WTC11 (cell line): ENCODE measurements around the gene PICK1.
"Not testable (repeated sequence)": the region's sequence is repeated elsewhere in the genome, so short reads cannot be mapped to it uniquely, and the experiment has no call there.

Experiments used
- ATF6 ChIP-seq: sonication (generic); formaldehyde crosslinking; IDR thresholded peaks from 2 replicates; pipeline ENCODE4 v1.8.1; 2023; ENCODE audit warnings: mild to moderate bottlenecking, missing genetic modification reagents
- ELF4 ChIP-seq: sonication (generic); formaldehyde crosslinking; IDR thresholded peaks from 2 replicates; pipeline ENCODE4 v1.8.1; 2022; ENCODE audit warnings: low read depth, mild to moderate bottlenecking, moderate library complexity, missing genetic modification reagents
- FOXP1 ChIP-seq: sonication (generic); formaldehyde crosslinking; IDR thresholded peaks from 2 replicates; pipeline ENCODE4 v1.8.0; 2022; ENCODE audit warnings: missing genetic modification reagents, mild to moderate bottlenecking, moderate library complexity, borderline replicate concordance
- NFYB ChIP-seq: sonication (generic); formaldehyde crosslinking; conservative IDR thresholded peaks from 2 replicates; pipeline ENCODE4 v1.8.0; 2022; ENCODE audit warnings: low read depth, missing genetic modification reagents
- NR2C2 ChIP-seq: sonication (generic); formaldehyde crosslinking; IDR thresholded peaks from 2 replicates; pipeline ENCODE4 v1.8.0; 2022; ENCODE audit warnings: mild to moderate bottlenecking, missing genetic modification reagents
- PREB ChIP-seq: sonication (generic); formaldehyde crosslinking; IDR thresholded peaks from 2 replicates; pipeline ENCODE4 v1.8.1; 2022; ENCODE audit warnings: mild to moderate bottlenecking, missing genetic modification reagents, moderate library complexity, borderline replicate concordance
- TCF7 ChIP-seq: sonication (generic); formaldehyde crosslinking; IDR thresholded peaks from 2 replicates; pipeline ENCODE4 v1.8.0; 2022; ENCODE audit warnings: mild to moderate bottlenecking, low read depth, missing genetic modification reagents, moderate library complexity
- TEAD1 ChIP-seq: sonication (generic); formaldehyde crosslinking; IDR thresholded peaks from 2 replicates; pipeline ENCODE4 v1.8.0; 2022; ENCODE audit warnings: mild to moderate bottlenecking, missing genetic modification reagents
- ZNF396 ChIP-seq: fragments of 250-450 bp; sonication (Bioruptor Pico); IDR thresholded peaks from 2 replicates; pipeline ENCODE4 v1.8.0; 2021; ENCODE audit warnings: mild to moderate bottlenecking, moderate library complexity, borderline replicate concordance
- TF ChIP-seq, protein P1 (sequence below): fragments of 200-600 bp; IDR thresholded peaks from 2 replicates; pipeline ENCODE4 v1.8.0; 2022; ENCODE audit warnings: antibody characterized with exemption
- TF ChIP-seq, protein P2 (sequence below): sonication (generic); formaldehyde crosslinking; conservative IDR thresholded peaks from 2 replicates; pipeline ENCODE4 v1.8.1; 2022; ENCODE audit warnings: mild to moderate bottlenecking, missing genetic modification reagents

- TF ChIP-seq, protein P1, sequence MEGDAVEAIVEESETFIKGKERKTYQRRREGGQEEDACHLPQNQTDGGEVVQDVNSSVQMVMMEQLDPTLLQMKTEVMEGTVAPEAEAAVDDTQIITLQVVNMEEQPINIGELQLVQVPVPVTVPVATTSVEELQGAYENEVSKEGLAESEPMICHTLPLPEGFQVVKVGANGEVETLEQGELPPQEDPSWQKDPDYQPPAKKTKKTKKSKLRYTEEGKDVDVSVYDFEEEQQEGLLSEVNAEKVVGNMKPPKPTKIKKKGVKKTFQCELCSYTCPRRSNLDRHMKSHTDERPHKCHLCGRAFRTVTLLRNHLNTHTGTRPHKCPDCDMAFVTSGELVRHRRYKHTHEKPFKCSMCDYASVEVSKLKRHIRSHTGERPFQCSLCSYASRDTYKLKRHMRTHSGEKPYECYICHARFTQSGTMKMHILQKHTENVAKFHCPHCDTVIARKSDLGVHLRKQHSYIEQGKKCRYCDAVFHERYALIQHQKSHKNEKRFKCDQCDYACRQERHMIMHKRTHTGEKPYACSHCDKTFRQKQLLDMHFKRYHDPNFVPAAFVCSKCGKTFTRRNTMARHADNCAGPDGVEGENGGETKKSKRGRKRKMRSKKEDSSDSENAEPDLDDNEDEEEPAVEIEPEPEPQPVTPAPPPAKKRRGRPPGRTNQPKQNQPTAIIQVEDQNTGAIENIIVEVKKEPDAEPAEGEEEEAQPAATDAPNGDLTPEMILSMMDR, result not testable (repeated sequence)
- TF ChIP-seq ZNF396 (CRISPR knock-in tag); ATF6 (CRISPR knock-in tag); NR2C2 (CRISPR knock-in tag); TEAD1; PREB (CRISPR knock-in tag); NFYB (CRISPR knock-in tag); ELF4 (CRISPR knock-in tag); FOXP1; TCF7 (CRISPR knock-in tag): not testable (repeated sequence)
- TF ChIP-seq, protein P2, sequence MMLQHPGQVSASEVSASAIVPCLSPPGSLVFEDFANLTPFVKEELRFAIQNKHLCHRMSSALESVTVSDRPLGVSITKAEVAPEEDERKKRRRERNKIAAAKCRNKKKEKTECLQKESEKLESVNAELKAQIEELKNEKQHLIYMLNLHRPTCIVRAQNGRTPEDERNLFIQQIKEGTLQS (CRISPR knock-in tag), result not testable (repeated sequence)
These were observed 19.6 kb upstream of the PICK1 start for GRCh38 chr22:38037367-38038150.
